ENCODE data around the gene ELMO1.

Gene ELMO1

DNA sequence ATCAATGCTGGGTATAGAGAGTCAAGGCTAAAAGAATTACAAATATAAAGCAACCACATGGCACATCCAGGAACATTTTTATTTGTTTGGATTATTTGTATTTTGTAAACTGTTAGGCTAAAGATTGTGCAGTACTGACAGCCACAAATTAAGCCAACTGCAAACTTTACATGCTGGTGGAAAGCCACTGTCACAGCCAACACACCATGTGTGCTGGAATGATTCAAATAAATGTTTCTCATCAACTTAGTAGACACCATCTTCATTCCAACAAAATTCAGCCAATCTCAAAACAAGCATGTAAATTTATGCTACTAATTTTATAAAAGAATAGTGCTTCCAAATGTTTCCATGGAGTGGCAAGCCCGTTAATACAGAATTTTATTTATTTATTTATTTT, 211.8 kb downstream of the ELMO1 start:
- no peak for TF ChIP-seq TAF1 (IDR thresholded peaks at IDR 0.05; ENCODE audit: borderline replicate concordance, low read depth, low read length)
- no peak for TF ChIP-seq POLR2AphosphoS5 (IDR thresholded peaks at IDR 0.05; ENCODE audit: low read depth, low read length)
- no peak for TF ChIP-seq POLR2A (IDR thresholded peaks at IDR 0.05; ENCODE audit: low read depth, low read length)
- DNase-seq (ENCODE audit: insufficient read length): no peak
- FAIRE-seq: no peak

GRCh38 chr7:37235813-37236212, 212.9 kb downstream of the ELMO1 start:
- DNase-seq (ENCODE audit: insufficient read length) (no peak), FAIRE-seq (no peak)
- TF ChIP-seq TAF1 (IDR thresholded peaks at IDR 0.05; ENCODE audit: borderline replicate concordance, low read depth, low read length): no peak
- TF ChIP-seq POLR2AphosphoS5 (IDR thresholded peaks at IDR 0.05; ENCODE audit: low read depth, low read length): no peak
- no peak for TF ChIP-seq POLR2A (IDR thresholded peaks at IDR 0.05; ENCODE audit: low read depth, low read length)

GRCh38 chr7:37234928-37235327, 213.7 kb downstream of the ELMO1 start:
- no peak for FAIRE-seq
- TF ChIP-seq POLR2A (IDR thresholded peaks at IDR 0.05; ENCODE audit: low read depth, low read length): no peak
- no peak for TF ChIP-seq TAF1 (IDR thresholded peaks at IDR 0.05; ENCODE audit: borderline replicate concordance, low read depth, low read length)
- TF ChIP-seq POLR2AphosphoS5 (IDR thresholded peaks at IDR 0.05; ENCODE audit: low read depth, low read length): no peak
- DNase-seq (ENCODE audit: insufficient read length): no peak

- TF ChIP-seq POLR2AphosphoS5 (IDR thresholded peaks at IDR 0.05; ENCODE audit: low read depth, low read length) (no peak), TAF1 (IDR thresholded peaks at IDR 0.05; ENCODE audit: borderline replicate concordance, low read depth, low read length) (no peak), POLR2A (IDR thresholded peaks at IDR 0.05; ENCODE audit: low read depth, low read length) (no peak)
- FAIRE-seq (no peak), DNase-seq (ENCODE audit: insufficient read length) (no peak)
Observed at GRCh38 chr7:37234334-37234733, 214.3 kb downstream of the ELMO1 start.

- FAIRE-seq: no peak
- DNase-seq (ENCODE audit: insufficient read length): no peak
- TF ChIP-seq POLR2AphosphoS5 (IDR thresholded peaks at IDR 0.05; ENCODE audit: low read depth, low read length): no peak
- no peak for TF ChIP-seq POLR2A (IDR thresholded peaks at IDR 0.05; ENCODE audit: low read depth, low read length)
- TF ChIP-seq TAF1 (IDR thresholded peaks at IDR 0.05; ENCODE audit: borderline replicate concordance, low read depth, low read length): no peak
Observed at GRCh38 chr7:37231613-37232012, 217.1 kb downstream of the ELMO1 start.

GRCh38 chr7:37230221-37230620, 218.4 kb downstream of the ELMO1 start:
- FAIRE-seq (peak; percentile 61), DNase-seq (ENCODE audit: insufficient read length) (no peak)
- TF ChIP-seq POLR2A (IDR thresholded peaks at IDR 0.05; ENCODE audit: low read depth, low read length) (no peak), TAF1 (IDR thresholded peaks at IDR 0.05; ENCODE audit: borderline replicate concordance, low read depth, low read length) (no peak), POLR2AphosphoS5 (IDR thresholded peaks at IDR 0.05; ENCODE audit: low read depth, low read length) (no peak)

GRCh38 chr7:37229381-37229780, 219.3 kb downstream of the ELMO1 start:
- DNase-seq (ENCODE audit: insufficient read length) (no peak), FAIRE-seq (no peak)
- TF ChIP-seq POLR2A (IDR thresholded peaks at IDR 0.05; ENCODE audit: low read depth, low read length): no peak
- no peak for TF ChIP-seq TAF1 (IDR thresholded peaks at IDR 0.05; ENCODE audit: borderline replicate concordance, low read depth, low read length)
- no peak for TF ChIP-seq POLR2AphosphoS5 (IDR thresholded peaks at IDR 0.05; ENCODE audit: low read depth, low read length)

DNA sequence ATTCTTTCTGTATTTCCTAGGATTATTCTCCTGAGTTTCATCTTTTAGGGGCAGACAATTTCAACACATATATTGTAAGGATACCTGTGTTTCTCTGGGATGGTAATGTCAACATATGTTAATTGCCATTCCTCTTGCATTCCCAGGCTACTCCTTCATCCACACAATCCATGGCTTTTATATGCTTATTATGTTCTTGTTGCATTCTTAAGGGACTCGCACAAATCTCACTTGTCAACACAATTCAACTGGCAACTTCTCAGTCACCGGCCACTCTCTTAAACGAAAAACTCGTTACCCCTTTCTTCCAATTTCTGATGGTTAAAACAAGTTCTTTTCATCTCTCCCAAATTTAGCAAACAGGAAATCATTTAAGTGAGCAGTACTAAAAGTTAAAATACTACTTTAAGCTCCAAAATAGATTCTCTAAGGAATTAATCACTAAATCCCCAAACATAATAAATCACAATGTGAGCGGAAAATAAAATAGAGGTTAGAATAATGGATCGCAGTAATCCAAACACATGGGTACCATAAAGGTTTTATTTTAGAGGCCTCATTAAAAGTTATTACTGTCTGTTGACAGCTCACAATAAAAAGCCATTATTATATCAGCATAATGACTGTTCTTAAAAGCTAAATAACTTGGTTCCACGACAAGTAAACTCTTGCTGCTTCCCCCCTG, 223.2 kb downstream of the ELMO1 start:
- TF ChIP-seq POLR2A (IDR thresholded peaks at IDR 0.05; ENCODE audit: low read depth, low read length): no peak
- no peak for TF ChIP-seq POLR2AphosphoS5 (IDR thresholded peaks at IDR 0.05; ENCODE audit: low read depth, low read length)
- no peak for TF ChIP-seq TAF1 (IDR thresholded peaks at IDR 0.05; ENCODE audit: borderline replicate concordance, low read depth, low read length)
- FAIRE-seq (no peak), DNase-seq (ENCODE audit: insufficient read length) (no peak)

- TF ChIP-seq POLR2A (IDR thresholded peaks at IDR 0.05; ENCODE audit: low read depth, low read length) (no peak), POLR2AphosphoS5 (IDR thresholded peaks at IDR 0.05; ENCODE audit: low read depth, low read length) (no peak), TAF1 (IDR thresholded peaks at IDR 0.05; ENCODE audit: borderline replicate concordance, low read depth, low read length) (no peak)
- FAIRE-seq: no peak
- DNase-seq (ENCODE audit: insufficient read length): no peak
Observed at GRCh38 chr7:37224746-37225145, 223.9 kb downstream of the ELMO1 start.

GRCh38 chr7:37220664-37221063, 228.0 kb downstream of the ELMO1 start:
- no peak for TF ChIP-seq POLR2AphosphoS5 (IDR thresholded peaks at IDR 0.05; ENCODE audit: low read depth, low read length)
- no peak for TF ChIP-seq TAF1 (IDR thresholded peaks at IDR 0.05; ENCODE audit: borderline replicate concordance, low read depth, low read length)
- TF ChIP-seq POLR2A (IDR thresholded peaks at IDR 0.05; ENCODE audit: low read depth, low read length): no peak
- FAIRE-seq (peak; percentile 54), DNase-seq (ENCODE audit: insufficient read length) (no peak)

DNA sequence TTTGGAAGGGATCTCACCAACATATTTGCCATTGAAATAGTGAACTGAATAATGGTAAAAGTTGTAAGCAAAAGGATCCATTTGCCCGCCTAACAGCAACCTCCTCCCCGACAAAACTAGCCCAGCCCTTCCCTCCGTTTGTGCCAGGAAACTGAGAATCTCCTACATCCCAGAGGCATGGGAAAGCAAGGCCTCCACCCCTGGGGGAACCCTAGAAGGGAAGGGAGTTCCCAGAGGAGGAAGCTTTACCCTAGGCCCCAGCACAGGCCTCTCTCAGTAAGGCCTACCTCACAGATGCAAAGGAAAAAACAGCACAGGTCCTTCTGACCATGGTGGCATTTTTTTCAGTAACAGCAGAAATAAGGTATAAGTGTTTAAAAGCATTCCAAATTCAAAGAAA, 229.7 kb downstream of the ELMO1 start:
- TF ChIP-seq TAF1 (IDR thresholded peaks at IDR 0.05; ENCODE audit: borderline replicate concordance, low read depth, low read length) (no peak), POLR2AphosphoS5 (IDR thresholded peaks at IDR 0.05; ENCODE audit: low read depth, low read length) (no peak), POLR2A (IDR thresholded peaks at IDR 0.05; ENCODE audit: low read depth, low read length) (no peak)
- DNase-seq (ENCODE audit: insufficient read length): no peak
- FAIRE-seq: no peak

- no peak for DNase-seq (ENCODE audit: insufficient read length)
- TF ChIP-seq TAF1 (IDR thresholded peaks at IDR 0.05; ENCODE audit: borderline replicate concordance, low read depth, low read length): no peak
- no peak for FAIRE-seq
Observed at GRCh38 chr7:37216923-37217322, 231.7 kb downstream of the ELMO1 start.

Measured in GM12892 (cell line).